Duodenal mucosa (tissue), 2 donors: Measurements from ENCODE around the gene ANKRD44.

ENCODE experiments used
- H3K27ac ChIP-seq: one replicate; pipeline ENCODE4 v1.7.0; 2013; ENCODE audit warnings: low read depth, low read length
- H3K27me3 ChIP-seq, 2 donors: one replicate each; pipeline ENCODE4 v1.7.0; 2013; ENCODE audit warnings: low read length in 2 of 2, control low read depth in 1 of 2; ENCODE audit not compliant: insufficient read depth in 2 of 2, control insufficient read depth in 1 of 2
- H3K36me3 ChIP-seq, 2 donors: one replicate each; pipeline ENCODE4 v1.7.0; 2013; ENCODE audit warnings: low read length in 2 of 2, control low read depth in 1 of 2; ENCODE audit not compliant: insufficient read depth in 2 of 2, control insufficient read depth in 1 of 2
- H3K4me1 ChIP-seq, 2 donors: one replicate each; pipeline ENCODE4 v1.7.0; 2013; ENCODE audit warnings: low read length in 2 of 2, control low read depth in 1 of 2; ENCODE audit not compliant: insufficient read depth in 2 of 2, control insufficient read depth in 1 of 2
- H3K4me3 ChIP-seq, 2 donors: one replicate each; pipeline ENCODE4 v1.7.0; 2013; ENCODE audit warnings: low read length in 2 of 2, low read depth in 1 of 2
- H3K9ac ChIP-seq, 2 donors: one replicate each; pipeline ENCODE4 v1.7.0; 2013; ENCODE audit warnings: low read length in 2 of 2, low read depth in 1 of 2
- H3K9me3 ChIP-seq, 2 donors: one replicate each; pipeline ENCODE4 v1.7.0; 2013; ENCODE audit warnings: low read length in 2 of 2, control low read depth in 1 of 2; ENCODE audit not compliant: control insufficient read depth in 1 of 2

ANKRD44 gene

DNA sequence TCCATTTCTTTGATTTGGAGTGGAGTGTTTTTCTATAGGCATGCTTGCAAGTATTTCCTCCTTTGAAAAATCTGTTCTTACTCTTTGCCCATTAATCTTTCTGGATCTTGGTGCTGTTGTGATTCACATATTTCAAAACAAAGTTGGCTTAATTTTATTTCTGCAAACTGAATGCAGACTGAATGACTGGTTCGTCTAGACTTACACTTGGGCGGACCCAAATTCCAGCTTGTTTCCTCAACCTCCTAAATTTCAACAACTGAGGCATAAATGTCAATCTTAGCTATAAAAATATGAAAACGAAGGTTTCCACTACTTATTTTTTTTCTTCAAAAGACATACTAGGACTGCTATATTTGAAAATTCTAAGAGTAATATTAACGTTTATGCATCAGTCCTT lies 59.0 kb downstream of the ANKRD44 start:
- no peak overlapping the region for H3K9ac ChIP-seq

DNA sequence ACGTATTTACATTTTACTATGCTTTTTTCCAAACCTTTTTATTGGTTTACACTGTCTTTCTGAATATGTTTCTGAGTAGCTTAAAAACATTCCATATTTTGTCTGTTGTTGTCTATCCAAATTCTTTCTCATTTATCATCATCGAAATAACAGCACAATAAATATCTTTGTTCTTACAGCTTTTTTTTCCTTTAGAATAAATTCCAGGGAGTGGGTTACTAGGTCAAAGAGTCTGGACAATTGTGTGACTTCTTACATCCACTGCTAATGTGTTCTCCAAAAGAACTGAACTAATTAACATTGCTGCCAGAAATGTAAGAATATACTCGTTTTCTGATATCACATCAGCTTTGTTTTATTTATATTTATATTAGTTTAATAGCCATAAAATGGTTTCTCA lies 59.4 kb downstream of the ANKRD44 start:
- Histone ChIP-seq H3K4me3 (no peak overlapping the region), H3K9me3 (no peaks in the 10 kb centered on the region), H3K9ac (no peak overlapping the region), H3K27ac (no peak overlapping the region), H3K36me3 (no peaks in the 10 kb centered on the region), H3K27me3 (no peaks in the 10 kb centered on the region), H3K4me1 (peaks cover 10 to 17% of the 10 kb centered on the region in 2 donors)

More for the DNA sequence above, 59.0 kb downstream of the ANKRD44 start:
- peaks cover 14 to 17% of the 10 kb centered on the region in 2 donors for H3K4me1 ChIP-seq
- no peaks in the 10 kb centered on the region for H3K9me3 ChIP-seq
- H3K27ac ChIP-seq, result no peak overlapping the region
- H3K4me3 ChIP-seq, result no peak overlapping the region
- no peaks in the 10 kb centered on the region for H3K36me3 ChIP-seq
- no peaks in the 10 kb centered on the region for H3K27me3 ChIP-seq

DNA sequence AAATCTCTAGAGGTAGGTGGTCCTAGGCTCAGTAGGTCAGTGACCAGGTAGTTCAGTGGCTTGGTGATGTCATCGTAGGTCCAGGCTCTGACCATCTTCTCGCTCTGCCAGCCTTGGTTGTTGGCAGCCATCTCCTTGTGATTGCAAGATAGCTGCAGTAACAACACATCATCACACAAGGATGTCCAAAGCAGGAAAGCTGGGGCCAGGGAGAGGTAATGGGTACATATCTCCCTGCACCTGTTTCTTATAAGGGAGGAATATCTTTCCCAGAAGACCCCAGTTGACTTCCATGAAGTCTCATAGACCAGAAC lies 60.5 kb downstream of the ANKRD44 start:
- no peaks in the 10 kb centered on the region for H3K27me3 ChIP-seq
- peaks cover 4 to 13% of the 10 kb centered on the region in 2 donors for H3K4me1 ChIP-seq
- H3K9me3 ChIP-seq, result no peaks in the 10 kb centered on the region
- no peak overlapping the region for H3K9ac ChIP-seq
- H3K27ac ChIP-seq, result no peak overlapping the region
- H3K36me3 ChIP-seq, result no peaks in the 10 kb centered on the region
- H3K4me3 ChIP-seq, result no peak overlapping the region

DNA sequence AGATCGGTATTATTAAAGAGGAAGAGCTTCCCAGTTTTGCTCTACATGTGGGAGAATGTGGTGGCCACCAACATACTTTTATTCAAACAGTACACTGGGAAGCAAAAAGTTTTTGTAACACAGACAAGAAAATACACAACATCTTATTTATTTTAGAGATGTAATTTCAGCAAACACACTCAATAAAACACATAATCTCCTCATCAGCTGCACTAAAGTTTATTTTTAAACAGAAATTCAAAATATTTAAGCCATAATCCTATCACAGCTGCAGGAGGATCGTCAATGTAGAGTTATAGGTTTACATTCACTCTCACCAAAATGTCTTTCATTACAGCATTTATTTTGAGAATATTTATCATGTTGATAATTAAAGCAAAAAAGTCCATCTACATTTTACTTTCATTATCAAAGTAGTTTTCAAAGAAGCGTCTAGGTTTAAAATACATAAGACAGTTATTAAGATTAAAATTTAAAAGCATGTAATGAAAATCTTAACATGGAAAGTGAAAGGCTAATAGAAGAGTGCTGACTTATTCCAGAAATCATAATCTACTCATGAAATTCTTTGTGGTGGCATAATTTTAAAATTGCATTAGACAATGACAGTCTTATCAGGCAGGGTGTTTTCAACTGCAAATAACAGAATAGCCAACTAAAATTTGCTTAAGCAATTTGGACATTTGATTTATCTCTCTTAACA lies 61.0 kb downstream of the ANKRD44 start:
- Histone ChIP-seq H3K4me3 (no peak overlapping the region), H3K36me3 (no peaks in the 10 kb centered on the region), H3K27me3 (no peaks in the 10 kb centered on the region), H3K27ac (no peak overlapping the region), H3K4me1 (peaks cover 0 to 9% of the 10 kb centered on the region in 2 donors), H3K9me3 (no peaks in the 10 kb centered on the region), H3K9ac (no peak overlapping the region)

DNA sequence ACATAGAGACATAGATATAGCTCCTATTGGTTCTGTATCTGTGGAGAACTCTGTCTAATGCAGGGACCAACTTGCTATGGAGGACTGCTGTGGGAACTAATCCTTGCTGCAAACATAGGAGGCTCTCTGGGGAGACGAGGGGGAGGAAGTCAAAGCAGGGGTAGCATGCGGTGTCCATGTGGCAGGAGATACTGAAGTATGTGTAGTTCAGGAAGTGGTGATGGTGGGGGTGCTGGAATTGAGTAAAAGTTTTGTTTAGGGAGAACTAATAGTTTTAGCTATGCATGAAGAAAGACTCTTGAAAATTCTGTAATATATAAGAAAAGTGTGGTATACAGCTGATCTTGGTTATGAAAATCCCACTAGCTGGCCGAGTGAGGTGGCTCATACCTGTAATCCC lies 62.0 kb downstream of the ANKRD44 start:
- H3K9me3 ChIP-seq, result no peaks in the 10 kb centered on the region
- H3K4me3 ChIP-seq, result no peak overlapping the region
- peaks cover 3 to 9% of the 10 kb centered on the region in 2 donors for H3K4me1 ChIP-seq
- no peaks in the 10 kb centered on the region for H3K27me3 ChIP-seq
- no peak overlapping the region for H3K9ac ChIP-seq
- no peak overlapping the region for H3K27ac ChIP-seq
- H3K36me3 ChIP-seq, result no peaks in the 10 kb centered on the region

DNA sequence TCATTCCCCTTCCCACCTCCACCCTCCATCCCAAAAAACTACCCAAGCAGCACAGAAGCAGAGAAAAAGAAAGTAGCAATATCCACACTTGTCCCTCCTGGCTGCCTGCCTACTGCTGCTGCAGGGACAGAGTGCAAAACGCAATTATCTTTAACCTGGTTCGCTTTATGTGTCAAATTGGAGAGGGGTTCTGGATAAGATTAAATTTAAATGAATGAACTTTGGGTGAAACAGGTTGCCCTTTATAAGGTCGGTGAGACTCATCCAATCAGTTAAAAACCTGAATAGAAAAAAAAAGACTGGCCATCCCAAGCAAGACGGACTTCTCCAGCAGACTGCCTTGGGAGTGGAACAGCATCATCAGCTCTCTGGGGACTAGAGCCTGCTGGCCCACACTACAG lies 62.6 kb downstream of the ANKRD44 start:
- H3K27ac ChIP-seq, result no peak overlapping the region
- H3K9ac ChIP-seq, result no peak overlapping the region
- H3K27me3 ChIP-seq, result no peaks in the 10 kb centered on the region
- no peak overlapping the region for H3K4me3 ChIP-seq
- H3K36me3 ChIP-seq, result no peaks in the 10 kb centered on the region
- H3K4me1 ChIP-seq, result peaks cover 3 to 9% of the 10 kb centered on the region in 2 donors
- H3K9me3 ChIP-seq, result no peaks in the 10 kb centered on the region

DNA sequence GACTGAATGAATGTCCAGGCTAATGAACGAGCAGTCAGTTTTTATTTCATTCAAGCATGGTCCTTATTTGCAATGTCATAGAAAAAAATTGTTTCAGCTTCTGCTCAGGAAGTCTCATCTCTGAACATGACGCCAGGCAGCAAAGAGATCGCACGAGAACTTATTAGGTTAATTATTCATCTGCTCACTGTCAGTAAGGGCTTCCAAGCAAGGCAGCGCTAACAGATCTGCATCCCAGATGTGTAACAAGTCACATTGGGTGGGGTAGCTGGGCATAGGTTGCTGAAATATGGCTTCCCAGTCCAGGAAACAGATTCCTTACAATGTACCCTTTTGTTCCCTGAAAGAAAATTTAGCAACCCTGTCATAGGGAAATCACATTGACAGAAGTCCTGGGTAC lies 63.5 kb downstream of the ANKRD44 start:
- H3K4me3 ChIP-seq, result no peak overlapping the region
- peaks cover 8 to 9% of the 10 kb centered on the region in 2 donors for H3K4me1 ChIP-seq
- H3K27ac ChIP-seq, result no peak overlapping the region
- H3K36me3 ChIP-seq, result no peaks in the 10 kb centered on the region
- H3K9me3 ChIP-seq, result no peaks in the 10 kb centered on the region
- no peak overlapping the region for H3K9ac ChIP-seq
- no peaks in the 10 kb centered on the region for H3K27me3 ChIP-seq

DNA sequence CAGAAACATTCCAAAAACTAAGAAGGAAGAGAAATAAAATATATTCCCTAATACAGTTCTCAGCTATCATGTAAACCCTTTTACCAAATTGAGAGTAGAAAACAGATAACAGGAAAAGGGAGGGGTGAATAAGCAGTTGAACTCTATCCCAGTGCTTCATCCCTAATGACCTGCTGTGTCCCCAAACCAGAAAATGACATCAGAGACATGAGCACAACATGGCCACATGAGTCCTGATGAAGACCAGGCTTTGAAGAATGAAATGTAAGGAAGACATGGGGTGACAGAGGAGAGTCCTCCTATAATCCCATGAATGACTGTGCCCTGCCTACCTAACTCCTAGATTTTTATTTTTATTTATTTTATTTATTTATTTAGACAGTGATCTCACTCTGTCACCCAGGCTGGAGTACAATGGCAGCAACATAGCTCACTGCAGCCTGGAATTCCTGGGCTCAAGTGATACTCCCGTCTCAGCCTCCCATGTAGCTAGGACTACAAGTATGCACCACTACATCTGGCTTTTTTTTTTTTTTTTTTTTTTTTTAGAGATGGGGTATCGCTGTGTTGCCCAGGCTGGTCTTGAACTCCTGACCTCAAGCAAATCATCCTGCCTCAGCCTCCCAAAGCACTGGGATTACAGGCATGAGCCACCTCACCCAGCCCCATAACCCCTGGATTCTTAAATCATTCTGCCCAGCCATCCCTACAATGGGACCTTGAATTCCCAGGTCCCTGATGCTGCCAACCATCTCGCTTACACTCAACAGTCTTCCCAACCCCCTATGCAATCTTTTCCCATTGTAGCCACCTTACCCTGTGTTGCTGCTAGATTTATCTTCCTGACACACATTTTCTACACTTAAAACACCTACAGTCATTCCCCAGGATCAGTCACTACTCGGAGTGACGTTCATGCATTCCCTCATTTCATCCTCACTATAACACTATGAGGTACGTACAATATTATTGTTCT lies 64.5 kb downstream of the ANKRD44 start:
- Histone ChIP-seq H3K4me1 (peaks cover 9 to 10% of the 10 kb centered on the region in 2 donors), H3K9ac (no peak overlapping the region), H3K27ac (no peak overlapping the region), H3K9me3 (no peaks in the 10 kb centered on the region), H3K27me3 (no peaks in the 10 kb centered on the region), H3K4me3 (no peak overlapping the region), H3K36me3 (no peaks in the 10 kb centered on the region)

DNA sequence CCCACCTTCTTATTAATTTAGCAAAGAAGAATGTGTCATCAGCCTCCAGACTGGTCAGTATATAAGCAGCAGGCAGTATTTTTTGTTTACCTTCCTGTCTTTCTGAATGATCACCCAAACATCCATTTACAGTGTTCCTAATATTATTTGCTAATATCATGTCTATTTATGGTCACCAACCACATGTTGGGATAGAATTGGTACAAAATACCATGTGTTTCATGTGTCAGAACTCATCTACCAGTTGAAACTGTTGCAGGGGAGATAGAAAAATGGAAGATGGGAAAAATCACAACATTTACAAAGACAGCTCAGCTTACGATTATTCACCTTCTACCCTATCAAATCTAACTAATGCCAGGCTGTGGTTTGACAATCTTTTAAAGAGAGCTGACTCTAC lies 66.2 kb downstream of the ANKRD44 start:
- Histone ChIP-seq H3K9me3 (no peaks in the 10 kb centered on the region), H3K9ac (no peak overlapping the region), H3K27ac (no peak overlapping the region), H3K4me3 (no peak overlapping the region), H3K4me1 (peaks cover 14 to 21% of the 10 kb centered on the region in 2 donors), H3K36me3 (no peaks in the 10 kb centered on the region), H3K27me3 (no peaks in the 10 kb centered on the region)

DNA sequence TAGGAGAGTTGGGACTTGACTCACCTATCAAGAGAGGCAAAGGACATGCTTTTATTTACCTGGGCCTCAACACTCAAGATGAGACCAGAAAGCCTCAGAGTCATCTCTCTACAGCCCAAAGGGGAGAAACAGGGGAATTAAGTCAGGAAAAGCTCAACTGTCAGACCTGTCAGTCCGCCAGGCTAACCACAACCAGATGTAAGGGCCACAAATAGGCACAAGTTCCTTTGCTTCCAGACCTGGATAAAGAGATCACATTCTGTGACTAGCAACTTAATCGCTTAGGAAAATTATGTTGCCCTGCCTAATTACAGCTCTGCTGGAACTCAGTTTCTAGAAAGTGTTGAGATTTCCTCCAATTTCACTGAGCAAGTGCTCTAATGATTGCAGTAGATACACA lies 67.9 kb downstream of the ANKRD44 start:
- no peak overlapping the region for H3K4me3 ChIP-seq
- no peaks in the 10 kb centered on the region for H3K9me3 ChIP-seq
- H3K9ac ChIP-seq, result no peak overlapping the region
- H3K27me3 ChIP-seq, result no peaks in the 10 kb centered on the region
- no peak overlapping the region for H3K27ac ChIP-seq
- H3K36me3 ChIP-seq, result no peaks in the 10 kb centered on the region
- peaks cover 20 to 33% of the 10 kb centered on the region in 2 donors for H3K4me1 ChIP-seq
